Astrocyte of the cerebellum (primary cell): ENCODE measurements around the gene TUFM.

ENCODE experiments used
- DNase-seq: peaks from one replicate; pipeline ENCODE4 v3.0.0-alpha.2; 2011; ENCODE audit warnings: low read depth
- H3K4me3 ChIP-seq: 2 replicates; pipeline ENCODE4 v1.5.1; 2011; ENCODE audit warnings: mild to moderate bottlenecking, low read depth, low read length, moderate library complexity
- CTCF ChIP-seq: IDR thresholded peaks from 2 replicates; pipeline ENCODE4 v1.5.1; 2012; ENCODE audit warnings: low read length, low read depth, moderate library complexity, mild to moderate bottlenecking; ENCODE audit errors: missing control alignments
- in situ Hi-C: cut with HindIII; loops from 2 replicates; pipeline ENCODE4 v1.10.0; 2017; ENCODE audit warnings: low sequenced_read_pairs

Gene TUFM

GRCh38 chr16:28845761-28846079 is 428 bp downstream of the TUFM start:
- TF ChIP-seq CTCF: no peak
- DNase-seq: no peak
- H3K4me3 ChIP-seq: peak overlapping the region; percentile 76
- in situ Hi-C loops: no loop called here

GRCh38 chr16:28845293-28845692 is 855 bp downstream of the TUFM start:
- TF ChIP-seq CTCF: no peak
- no peak for DNase-seq

GRCh38 chr16:28844226-28844885 is 1.8 kb downstream of the TUFM start:
- no peak overlapping the region for H3K4me3 ChIP-seq
- no peak for DNase-seq
- in situ Hi-C loops: no loop called here
- TF ChIP-seq CTCF: no peak

More at GRCh38 chr16:28845293-28845692, 855 bp downstream of the TUFM start:
- peak overlapping the region; percentile 76 for H3K4me3 ChIP-seq
- in situ Hi-C loops: no loop called here

GRCh38 chr16:28843766-28844165 is 2.4 kb downstream of the TUFM start:
- DNase-seq: no peak
- in situ Hi-C loops: no loop called here
- no peak overlapping the region for H3K4me3 ChIP-seq
- TF ChIP-seq CTCF: no peak

- in situ Hi-C loops: no loop called here
- no peak for TF ChIP-seq CTCF
- no peak overlapping the region for H3K4me3 ChIP-seq
- DNase-seq: no peak
These were observed 3.5 kb downstream of the TUFM start for GRCh38 chr16:28842696-28843095.

GRCh38 chr16:28839899-28840298 is 6.2 kb downstream of the TUFM start:
- no peak for DNase-seq

More at GRCh38 chr16:28839899-28840298, 6.2 kb downstream of the TUFM start:
- no peak for TF ChIP-seq CTCF
- in situ Hi-C loops: no loop called here
- H3K4me3 ChIP-seq: no peak overlapping the region
